A549 (cell line): ENCODE measurements around the gene PCK1. TPM values are rescaled to one million over a fixed set of nuclear protein-coding genes. Genes with fewer than 3 reads are reported as not detected.

ENCODE experiments used
- ATAC-seq, 2 experiments: fragments of 200-7000 bp in 1 of 2; fragments of >200 bp in 1 of 2; cut with Nextera tagmentation in 1 of 2; cut with Tn5 transposase in 1 of 2; 3 replicates each; pipeline versions ENCODE4 v1.8.0 to v1.9.1; 2018 to 2020; ENCODE audit warnings: mild to moderate bottlenecking in 1 of 2, moderate library complexity in 1 of 2
- CTCF ChIA-PET: fragments of 300-600 bp; sonication (Branson Sonifier 250); formaldehyde crosslinking; extraction: SDS; loops from one replicate; lab custom pipeline; 2021; ENCODE audit warnings: antibody characterized with exemption, inconsistent platforms; lab: Yijun Ruan, JAX
- POLR2A ChIA-PET: fragments of 350-600 bp; formaldehyde crosslinking; extraction: SDS; loops from one replicate; lab custom pipeline; 2021; ENCODE audit warnings: antibody characterized with exemption, inconsistent platforms; lab: Yijun Ruan, JAX
- DNase-seq, 2 experiments: peaks; one replicate each; pipeline versions ENCODE4 v3.0.0 to v3.0.0-alpha.2; 2011 to 2016; ENCODE audit warnings: low read depth in 1 of 2, low spot score in 1 of 2
- FAIRE-seq: peaks from 2 replicates; lab custom pipeline; 2011; peaks lifted over from hg19 to GRCh38; lab: Jason Lieb, UNC
- H3K27ac ChIP-seq, 2 experiments: fragments of >200 bp; sonication (Bioruptor Twin); formaldehyde crosslinking; 3 replicates each; pipeline ENCODE4 v1.5.1; 2016 to 2017
- H3K4me1 ChIP-seq: fragments of >200 bp; sonication (Bioruptor Twin); formaldehyde crosslinking; 3 replicates; pipeline ENCODE4 v1.6.1; 2016
- H3K4me2 ChIP-seq: fragments of >200 bp; sonication (Bioruptor Twin); formaldehyde crosslinking; 3 replicates; pipeline ENCODE4 v1.6.1; 2016
- H3K4me3 ChIP-seq: fragments of >200 bp; sonication (Bioruptor Twin); formaldehyde crosslinking; 3 replicates; pipeline ENCODE4 v1.5.1; 2016
- H3K9me3 ChIP-seq: fragments of >200 bp; sonication (Bioruptor Twin); formaldehyde crosslinking; 3 replicates; pipeline ENCODE4 v1.6.1; 2016
- CBX2 ChIP-seq: fragments of 200-600 bp; sonication (generic); IDR thresholded peaks from 2 replicates; pipeline ENCODE4 v1.6.1; 2016; ENCODE audit warnings: low read depth, mild to moderate bottlenecking, borderline replicate concordance
- CEBPB ChIP-seq, 2 experiments: fragments of >200 bp in 1 of 2; sonication (Bioruptor Twin) in 1 of 2; formaldehyde crosslinking in 1 of 2; IDR thresholded peaks; 2 replicates each; pipeline ENCODE4 v1.6.1; 2012 to 2016
- CHD4 ChIP-seq: fragments of 200-600 bp; sonication (generic); IDR thresholded peaks from 2 replicates; pipeline ENCODE4 v1.6.1; 2016; ENCODE audit warnings: antibody characterized with exemption, mild to moderate bottlenecking, borderline replicate concordance
- EHF ChIP-seq: fragments of 250-450 bp; sonication (Bioruptor Pico); IDR thresholded peaks from 2 replicates; pipeline ENCODE4 v1.5.0; 2020; ENCODE audit warnings: mild to moderate bottlenecking
- FOSB ChIP-seq: fragments of 250-450 bp; sonication (Bioruptor Pico); IDR thresholded peaks from 2 replicates; pipeline ENCODE4 v1.5.0; 2020; ENCODE audit warnings: mild to moderate bottlenecking, moderate library complexity
- FOSL2 ChIP-seq, 2 experiments: fragments of 450-650 bp in 1 of 2; fragments of >200 bp in 1 of 2; sonication (Bioruptor Twin) in 1 of 2; formaldehyde crosslinking; IDR thresholded peaks; 2 replicates each; pipeline versions ENCODE4 v1.5.0 to v1.6.1; 2016 to 2020; ENCODE audit warnings: mild to moderate bottlenecking in 1 of 2, moderate library complexity in 1 of 2
- HEYL ChIP-seq: fragments of 250-450 bp; sonication (Bioruptor Pico); IDR thresholded peaks from 2 replicates; pipeline ENCODE4 v1.8.0; 2021; ENCODE audit warnings: mild to moderate bottlenecking, moderate library complexity
- HOXB5 ChIP-seq: fragments of 250-450 bp; sonication (Bioruptor Pico); IDR thresholded peaks from 2 replicates; pipeline ENCODE4 v1.5.0; 2020; ENCODE audit warnings: mild to moderate bottlenecking, moderate library complexity
- JUN ChIP-seq, 2 experiments: fragments of >200 bp; sonication (Bioruptor Twin); formaldehyde crosslinking; IDR thresholded peaks; 2 replicates in 1 of 2; 3 replicates in 1 of 2; pipeline ENCODE4 v1.6.1; 2016 to 2017
- KDM5A ChIP-seq: fragments of 200-600 bp; sonication (generic); IDR thresholded peaks from 2 replicates; pipeline ENCODE4 v1.6.1; 2016; ENCODE audit warnings: antibody characterized with exemption, mild to moderate bottlenecking
- MYC ChIP-seq: IDR thresholded peaks from 2 replicates; pipeline ENCODE4 v1.6.1; 2012; ENCODE audit warnings: mild to moderate bottlenecking, inconsistent platforms, low read length, improper control_type of control experiment, borderline replicate concordance
- POLR2A ChIP-seq: IDR thresholded peaks from 2 replicates; pipeline ENCODE4 v1.6.1; 2012; ENCODE audit warnings: mild to moderate bottlenecking, low read length
- POLR2AphosphoS2 ChIP-seq: conservative IDR thresholded peaks from 2 replicates; pipeline ENCODE4 v1.6.1; 2012; ENCODE audit warnings: low read length, improper control_type of control experiment, inconsistent platforms
- RARB ChIP-seq: fragments of 250-450 bp; sonication (Bioruptor Pico); IDR thresholded peaks from 2 replicates; pipeline ENCODE4 v1.8.0; 2021; ENCODE audit warnings: mild to moderate bottlenecking, moderate library complexity
- RCOR1 ChIP-seq: fragments of 150-350 bp; IDR thresholded peaks from 2 replicates; pipeline ENCODE4 v1.6.1; 2014; ENCODE audit warnings: antibody characterized with exemption, low read length, low read depth
- RFX5 ChIP-seq: fragments of 450-650 bp; IDR thresholded peaks from 2 replicates; pipeline ENCODE4 v1.7.1; 2014; ENCODE audit warnings: antibody characterized with exemption, mild to moderate bottlenecking, moderate library complexity
- RNF2 ChIP-seq: fragments of 200-600 bp; sonication (generic); IDR thresholded peaks from 2 replicates; pipeline ENCODE4 v1.6.1; 2016; ENCODE audit warnings: low read depth, mild to moderate bottlenecking, antibody characterized with exemption, moderate library complexity, borderline replicate concordance
- SMC3 ChIP-seq: fragments of >200 bp; sonication (Bioruptor Twin); formaldehyde crosslinking; IDR thresholded peaks from 3 replicates; pipeline ENCODE4 v1.6.1; 2018; ENCODE audit warnings: inconsistent platforms
- SREBF2 ChIP-seq: fragments of 450-650 bp; IDR thresholded peaks from 2 replicates; pipeline ENCODE4 v1.6.1; 2014; ENCODE audit warnings: mild to moderate bottlenecking, moderate library complexity
- ZNF302 ChIP-seq: fragments of 250-450 bp; sonication (Bioruptor Pico); IDR thresholded peaks from 2 replicates; pipeline ENCODE4 v1.9.0; 2021; ENCODE audit warnings: inconsistent platforms, mild to moderate bottlenecking, moderate library complexity
- ZSCAN20 ChIP-seq: fragments of 250-450 bp; sonication (Bioruptor Pico); IDR thresholded peaks from 2 replicates; pipeline ENCODE4 v1.8.0; 2022; ENCODE audit warnings: mild to moderate bottlenecking, moderate library complexity
- WGBS: methylation state at CpG from one replicate; pipeline ENCODE4 v1.1.6; 2017; ENCODE audit errors: missing lambda C conversion rate; 5-methylcytosine and 5-hydroxymethylcytosine counted together
- polyA plus RNA-seq, 4 experiments: library from polyadenylated mRNA; depleted of rRNA in 3 of 4; stranded (reverse); fragments of >200 nt; fragmentation: RNase III in 1 of 4; extraction: RNeasy Plus Mini Kit Qiagen cat#74134 plus additional on column Dnase treatment in 1 of 4; gene quantifications; 2 replicates in 3 of 4; 3 replicates in 1 of 4; pipeline ENCODE4 v1.2.3, GENCODE V29; 2011 to 2017
- TF ChIP-seq, protein P1 (sequence below): fragments of 450-650 bp; IDR thresholded peaks from 2 replicates; pipeline ENCODE4 v1.6.1; 2014; ENCODE audit warnings: antibody characterized with exemption
- TF ChIP-seq, protein P2 (sequence below): fragments of >200 bp; sonication (Bioruptor Twin); formaldehyde crosslinking; IDR thresholded peaks from 2 replicates; pipeline ENCODE4 v1.6.1; 2016
- TF ChIP-seq, protein P3 (sequence below): IDR thresholded peaks from 2 replicates; pipeline ENCODE4 v1.6.1; 2012; ENCODE audit warnings: low read depth, borderline replicate concordance
- TF ChIP-seq, protein P4 (sequence below): fragments of 150-350 bp; IDR thresholded peaks from 2 replicates; pipeline ENCODE4 v1.6.1; 2014; ENCODE audit warnings: low read depth, mild to moderate bottlenecking, low read length
- TF ChIP-seq, protein P5 (sequence below): fragments of 200-600 bp; sonication (generic); IDR thresholded peaks from 2 replicates; pipeline ENCODE4 v1.6.1; 2016; ENCODE audit warnings: antibody characterized with exemption, mild to moderate bottlenecking, moderate library complexity

PCK1 gene
- polyA plus RNA-seq, 2 of the 4 experiments (the other 2 are of a cell fraction) = 0.04 to 0.12 TPM

DNA sequence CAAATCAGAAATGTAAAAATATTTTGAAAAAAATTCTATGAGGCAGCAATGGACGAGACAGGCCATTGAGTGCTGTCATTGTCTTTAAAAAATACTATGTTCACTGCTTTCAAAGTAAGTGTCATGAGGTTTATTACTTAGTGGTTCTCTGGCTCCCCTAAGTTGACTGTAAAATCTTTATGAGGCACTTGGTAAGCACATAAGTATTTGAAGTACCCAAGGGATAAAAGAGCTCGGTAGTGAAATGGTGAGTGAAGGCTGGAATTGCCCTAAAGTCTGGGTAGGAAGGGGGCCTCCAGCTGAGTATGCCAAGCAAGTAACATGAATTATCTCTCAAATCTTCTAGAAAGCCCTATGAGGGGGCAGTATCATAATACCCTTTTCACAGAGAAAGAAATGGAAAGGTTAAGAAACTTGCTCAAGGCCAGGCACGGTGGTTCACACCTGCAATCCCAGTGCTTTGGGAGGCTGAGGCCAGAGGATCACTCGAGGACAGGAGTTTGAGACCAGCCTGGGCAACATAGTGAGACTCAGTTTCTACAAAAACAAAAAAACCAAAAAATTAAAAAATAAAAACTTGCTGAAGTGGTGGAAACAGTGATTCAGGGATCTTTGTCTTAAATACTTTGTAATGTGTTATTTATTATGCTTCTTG lies 30.5 kb upstream of the PCK1 start:
- H3K4me2 ChIP-seq = no peak overlapping the region
- no peaks in the 10 kb centered on the region for H3K9me3 ChIP-seq
- CTCF ChIA-PET = interaction anchor here (1.2 to 3.3 kb wide), 3 partner anchors 7 to 65 kb away, joined by 3 to 10 read pairs (median 4); no protein-coding TSS in a partner anchor
- ATAC-seq = no peak
- WGBS = 15% methylated on average over 4 of the region's 4 CpGs
- H3K4me1 ChIP-seq = peaks cover 6% of the 10 kb centered on the region; the same call in 1 of the 3 replicates
- POLR2A ChIA-PET = no interaction called here
- no peak overlapping the region for H3K4me3 ChIP-seq
- H3K27ac ChIP-seq = no peak overlapping the region
- FAIRE-seq = no peak
- TF ChIP-seq JUN (IDR thresholded peaks at IDR 0.05) (no peak), KDM5A (no peak), FOSB (no peak), EHF (CRISPR knock-in tag) (no peak), SREBF2 (no peak), SMC3 (no peak), HOXB5 (CRISPR knock-in tag) (no peak), MYC (no peak), CHD4 (no peak), RNF2 (no peak), ZSCAN20 (CRISPR knock-in tag) (no peak)
- TF ChIP-seq, protein P1, sequence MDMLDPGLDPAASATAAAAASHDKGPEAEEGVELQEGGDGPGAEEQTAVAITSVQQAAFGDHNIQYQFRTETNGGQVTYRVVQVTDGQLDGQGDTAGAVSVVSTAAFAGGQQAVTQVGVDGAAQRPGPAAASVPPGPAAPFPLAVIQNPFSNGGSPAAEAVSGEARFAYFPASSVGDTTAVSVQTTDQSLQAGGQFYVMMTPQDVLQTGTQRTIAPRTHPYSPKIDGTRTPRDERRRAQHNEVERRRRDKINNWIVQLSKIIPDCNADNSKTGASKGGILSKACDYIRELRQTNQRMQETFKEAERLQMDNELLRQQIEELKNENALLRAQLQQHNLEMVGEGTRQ = no peak
- TF ChIP-seq, protein P2, sequence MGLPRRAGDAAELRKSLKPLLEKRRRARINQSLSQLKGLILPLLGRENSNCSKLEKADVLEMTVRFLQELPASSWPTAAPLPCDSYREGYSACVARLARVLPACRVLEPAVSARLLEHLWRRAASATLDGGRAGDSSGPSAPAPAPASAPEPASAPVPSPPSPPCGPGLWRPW = no peak
- TF ChIP-seq, all 56 proteins: peak for 0
- no peak for DNase-seq

DNA sequence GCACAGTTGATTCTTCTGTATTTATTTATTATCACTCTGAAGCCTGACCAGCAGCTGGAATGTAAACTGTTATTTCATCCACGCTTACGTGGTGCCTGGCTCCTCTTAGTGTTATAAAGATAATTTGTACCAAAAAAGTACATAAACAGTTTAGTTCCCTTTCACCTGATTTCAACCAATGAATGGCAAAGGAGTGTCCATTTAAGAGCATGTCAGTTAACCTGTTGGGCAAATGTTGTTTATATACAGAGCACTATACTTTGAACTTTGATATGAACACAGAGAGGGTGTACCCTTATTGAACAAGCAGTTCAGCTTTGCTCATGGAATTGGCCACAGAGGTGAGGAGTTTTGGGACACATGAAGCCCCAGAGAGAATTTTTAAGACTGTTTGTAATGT lies 28.8 kb upstream of the PCK1 start:
- Histone ChIP-seq H3K4me3 (no peak overlapping the region), H3K27ac (no peak overlapping the region), H3K4me2 (no peak overlapping the region), H3K4me1 (no peaks in the 10 kb centered on the region), H3K9me3 (no peaks in the 10 kb centered on the region)
- FAIRE-seq (no peak), DNase-seq (no peak), ATAC-seq (no peak)
- WGBS = 37% methylated on average over 2 of the region's 2 CpGs
- ChIA-PET POLR2A (no interaction called here), CTCF (interaction anchor here (1.2 to 4.2 kb wide), 4 partner anchors 10 to 678 kb away, joined by 3 to 12 read pairs (median 10); no protein-coding TSS in a partner anchor)
- TF ChIP-seq FOSL2 (IDR thresholded peaks at IDR 0.05) (no peak), FOSL2 (CRISPR knock-in tag; IDR thresholded peaks at IDR 0.05) (no peak), ZSCAN20 (CRISPR knock-in tag) (no peak), CHD4 (no peak), CBX2 (no peak), RCOR1 (no peak), POLR2AphosphoS2 (no peak), HEYL (no peak), ZNF302 (CRISPR knock-in tag) (no peak), RARB (no peak), CEBPB (IDR thresholded peaks at IDR 0.05) (no peak), RFX5 (no peak), POLR2A (no peak)
- TF ChIP-seq, protein P3, sequence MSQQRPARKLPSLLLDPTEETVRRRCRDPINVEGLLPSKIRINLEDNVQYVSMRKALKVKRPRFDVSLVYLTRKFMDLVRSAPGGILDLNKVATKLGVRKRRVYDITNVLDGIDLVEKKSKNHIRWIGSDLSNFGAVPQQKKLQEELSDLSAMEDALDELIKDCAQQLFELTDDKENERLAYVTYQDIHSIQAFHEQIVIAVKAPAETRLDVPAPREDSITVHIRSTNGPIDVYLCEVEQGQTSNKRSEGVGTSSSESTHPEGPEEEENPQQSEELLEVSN = no peak
- TF ChIP-seq, protein P4, sequence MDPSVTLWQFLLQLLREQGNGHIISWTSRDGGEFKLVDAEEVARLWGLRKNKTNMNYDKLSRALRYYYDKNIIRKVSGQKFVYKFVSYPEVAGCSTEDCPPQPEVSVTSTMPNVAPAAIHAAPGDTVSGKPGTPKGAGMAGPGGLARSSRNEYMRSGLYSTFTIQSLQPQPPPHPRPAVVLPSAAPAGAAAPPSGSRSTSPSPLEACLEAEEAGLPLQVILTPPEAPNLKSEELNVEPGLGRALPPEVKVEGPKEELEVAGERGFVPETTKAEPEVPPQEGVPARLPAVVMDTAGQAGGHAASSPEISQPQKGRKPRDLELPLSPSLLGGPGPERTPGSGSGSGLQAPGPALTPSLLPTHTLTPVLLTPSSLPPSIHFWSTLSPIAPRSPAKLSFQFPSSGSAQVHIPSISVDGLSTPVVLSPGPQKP = no peak
- TF ChIP-seq, protein P5, sequence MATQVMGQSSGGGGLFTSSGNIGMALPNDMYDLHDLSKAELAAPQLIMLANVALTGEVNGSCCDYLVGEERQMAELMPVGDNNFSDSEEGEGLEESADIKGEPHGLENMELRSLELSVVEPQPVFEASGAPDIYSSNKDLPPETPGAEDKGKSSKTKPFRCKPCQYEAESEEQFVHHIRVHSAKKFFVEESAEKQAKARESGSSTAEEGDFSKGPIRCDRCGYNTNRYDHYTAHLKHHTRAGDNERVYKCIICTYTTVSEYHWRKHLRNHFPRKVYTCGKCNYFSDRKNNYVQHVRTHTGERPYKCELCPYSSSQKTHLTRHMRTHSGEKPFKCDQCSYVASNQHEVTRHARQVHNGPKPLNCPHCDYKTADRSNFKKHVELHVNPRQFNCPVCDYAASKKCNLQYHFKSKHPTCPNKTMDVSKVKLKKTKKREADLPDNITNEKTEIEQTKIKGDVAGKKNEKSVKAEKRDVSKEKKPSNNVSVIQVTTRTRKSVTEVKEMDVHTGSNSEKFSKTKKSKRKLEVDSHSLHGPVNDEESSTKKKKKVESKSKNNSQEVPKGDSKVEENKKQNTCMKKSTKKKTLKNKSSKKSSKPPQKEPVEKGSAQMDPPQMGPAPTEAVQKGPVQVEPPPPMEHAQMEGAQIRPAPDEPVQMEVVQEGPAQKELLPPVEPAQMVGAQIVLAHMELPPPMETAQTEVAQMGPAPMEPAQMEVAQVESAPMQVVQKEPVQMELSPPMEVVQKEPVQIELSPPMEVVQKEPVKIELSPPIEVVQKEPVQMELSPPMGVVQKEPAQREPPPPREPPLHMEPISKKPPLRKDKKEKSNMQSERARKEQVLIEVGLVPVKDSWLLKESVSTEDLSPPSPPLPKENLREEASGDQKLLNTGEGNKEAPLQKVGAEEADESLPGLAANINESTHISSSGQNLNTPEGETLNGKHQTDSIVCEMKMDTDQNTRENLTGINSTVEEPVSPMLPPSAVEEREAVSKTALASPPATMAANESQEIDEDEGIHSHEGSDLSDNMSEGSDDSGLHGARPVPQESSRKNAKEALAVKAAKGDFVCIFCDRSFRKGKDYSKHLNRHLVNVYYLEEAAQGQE = no peak
